Neutrophil (primary cell): ENCODE results near the gene PDGFRA.

Source experiments
- H3K27ac ChIP-seq: fragments of 200-600 bp; sonication (generic); 2 replicates; pipeline ENCODE4 v1.5.1; 2016; ENCODE audit warnings: mild to moderate bottlenecking, moderate library complexity
- H3K27me3 ChIP-seq: fragments of 200-600 bp; sonication (generic); 2 replicates; pipeline ENCODE4 v1.6.0; 2016; ENCODE audit warnings: mild to moderate bottlenecking
- H3K36me3 ChIP-seq: fragments of 200-600 bp; sonication (generic); 2 replicates; pipeline ENCODE4 v1.5.1; 2017
- H3K4me1 ChIP-seq, 2 experiments: fragments of 200-600 bp in 1 of 2; sonication (generic) in 1 of 2; 1 replicate in 1 of 2; 2 replicates in 1 of 2; pipeline versions ENCODE4 v1.5.1 to v1.6.1; 2013 to 2016; ENCODE audit warnings: low read depth in 1 of 2, low read length in 1 of 2, mild to moderate bottlenecking in 1 of 2, moderate library complexity in 1 of 2; ENCODE audit not compliant: control insufficient read depth in 1 of 2, insufficient read depth in 1 of 2
- H3K4me3 ChIP-seq, 2 experiments: fragments of 200-600 bp in 1 of 2; sonication (generic) in 1 of 2; 1 replicate in 1 of 2; 2 replicates in 1 of 2; pipeline ENCODE4 v1.5.1; 2013 to 2016; ENCODE audit warnings: low read depth in 1 of 2, low read length in 1 of 2, mild to moderate bottlenecking in 1 of 2, moderate library complexity in 1 of 2
- H3K9me3 ChIP-seq: fragments of 200-600 bp; sonication (generic); 2 replicates; pipeline ENCODE4 v1.5.1; 2016
- TF ChIP-seq, protein P1 (sequence below): fragments of 200-600 bp; sonication (generic); IDR thresholded peaks from 2 replicates; pipeline ENCODE4 v1.5.1; 2016; ENCODE audit warnings: antibody characterized with exemption

Gene PDGFRA

DNA sequence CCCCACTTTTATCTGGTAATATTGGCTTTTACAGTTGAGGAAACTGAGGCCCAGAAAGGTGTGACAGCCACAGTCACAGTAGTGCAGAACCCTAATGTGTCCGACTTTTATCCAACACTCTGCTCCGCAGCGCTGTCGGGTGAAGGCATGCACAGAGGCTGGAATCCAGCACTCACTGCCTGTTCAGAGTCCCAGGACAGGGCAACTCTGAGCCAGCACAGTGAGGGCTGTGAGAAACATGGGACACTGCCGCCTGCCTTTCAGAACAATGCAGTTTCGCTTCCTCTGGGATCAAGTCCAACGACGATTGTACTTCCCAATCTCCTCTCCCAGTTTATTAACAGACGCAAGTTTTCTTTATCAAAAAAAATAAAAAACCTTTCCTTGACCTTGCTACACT is 41.9 kb upstream of the PDGFRA start:
- H3K36me3 ChIP-seq: no peaks in the 10 kb centered on the region
- TF ChIP-seq, protein P1, sequence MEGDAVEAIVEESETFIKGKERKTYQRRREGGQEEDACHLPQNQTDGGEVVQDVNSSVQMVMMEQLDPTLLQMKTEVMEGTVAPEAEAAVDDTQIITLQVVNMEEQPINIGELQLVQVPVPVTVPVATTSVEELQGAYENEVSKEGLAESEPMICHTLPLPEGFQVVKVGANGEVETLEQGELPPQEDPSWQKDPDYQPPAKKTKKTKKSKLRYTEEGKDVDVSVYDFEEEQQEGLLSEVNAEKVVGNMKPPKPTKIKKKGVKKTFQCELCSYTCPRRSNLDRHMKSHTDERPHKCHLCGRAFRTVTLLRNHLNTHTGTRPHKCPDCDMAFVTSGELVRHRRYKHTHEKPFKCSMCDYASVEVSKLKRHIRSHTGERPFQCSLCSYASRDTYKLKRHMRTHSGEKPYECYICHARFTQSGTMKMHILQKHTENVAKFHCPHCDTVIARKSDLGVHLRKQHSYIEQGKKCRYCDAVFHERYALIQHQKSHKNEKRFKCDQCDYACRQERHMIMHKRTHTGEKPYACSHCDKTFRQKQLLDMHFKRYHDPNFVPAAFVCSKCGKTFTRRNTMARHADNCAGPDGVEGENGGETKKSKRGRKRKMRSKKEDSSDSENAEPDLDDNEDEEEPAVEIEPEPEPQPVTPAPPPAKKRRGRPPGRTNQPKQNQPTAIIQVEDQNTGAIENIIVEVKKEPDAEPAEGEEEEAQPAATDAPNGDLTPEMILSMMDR: no peak
- no peaks in the 10 kb centered on the region for H3K9me3 ChIP-seq
- H3K27ac ChIP-seq: no peak overlapping the region
- H3K4me1 ChIP-seq: no peaks in the 10 kb centered on the region
- H3K4me3 ChIP-seq: no peak overlapping the region
- no peaks in the 10 kb centered on the region for H3K27me3 ChIP-seq

DNA sequence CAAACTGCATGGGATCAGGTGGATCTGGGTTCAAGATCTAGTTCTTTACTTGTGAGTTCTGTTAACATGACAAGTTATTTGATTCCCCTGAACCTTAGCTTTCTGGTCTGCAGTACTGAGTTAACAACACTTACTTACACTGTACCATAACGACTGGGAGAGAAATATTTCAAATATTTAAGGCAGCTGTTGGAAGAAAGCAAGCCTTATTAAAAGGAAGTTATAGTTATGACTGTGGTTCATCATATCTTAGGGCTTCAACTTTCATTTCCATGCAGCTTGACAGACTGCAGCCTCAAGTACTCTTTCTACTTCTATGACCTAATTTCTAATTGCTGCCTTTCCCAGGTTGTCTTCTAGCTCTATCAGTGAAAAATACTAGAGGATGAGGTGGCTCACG is 40.0 kb upstream of the PDGFRA start:
- Histone ChIP-seq H3K9me3 (no peaks in the 10 kb centered on the region), H3K36me3 (no peaks in the 10 kb centered on the region), H3K4me3 (no peak overlapping the region), H3K27me3 (no peaks in the 10 kb centered on the region), H3K4me1 (no peaks in the 10 kb centered on the region), H3K27ac (no peak overlapping the region)
- TF ChIP-seq, protein P1: no peak

DNA sequence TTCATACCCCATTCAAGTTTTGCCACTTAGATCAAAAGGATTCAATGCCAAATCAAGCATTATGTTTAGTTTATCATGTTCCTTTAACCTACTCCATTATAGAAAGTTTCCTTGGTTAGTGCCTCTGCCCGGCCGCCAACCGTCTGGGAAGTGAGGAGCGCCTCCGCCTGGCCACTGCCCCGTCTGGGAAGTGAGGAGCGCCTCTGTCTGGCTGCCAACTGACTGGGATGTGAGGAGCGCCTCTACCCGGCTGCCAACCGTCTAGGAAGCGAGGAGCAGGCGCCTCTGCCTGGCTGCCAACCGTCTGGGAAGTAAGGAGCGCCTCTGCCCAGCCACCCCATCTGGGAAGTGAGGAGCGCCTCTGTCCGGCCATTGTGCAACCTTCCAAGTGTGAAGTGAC is 36.3 kb upstream of the PDGFRA start:
- H3K4me3 ChIP-seq: no peak overlapping the region
- no peaks in the 10 kb centered on the region for H3K4me1 ChIP-seq
- no peak overlapping the region for H3K27ac ChIP-seq
- H3K27me3 ChIP-seq: no peaks in the 10 kb centered on the region
- H3K36me3 ChIP-seq: no peaks in the 10 kb centered on the region
- TF ChIP-seq, protein P1: no peak
- H3K9me3 ChIP-seq: no peaks in the 10 kb centered on the region

DNA sequence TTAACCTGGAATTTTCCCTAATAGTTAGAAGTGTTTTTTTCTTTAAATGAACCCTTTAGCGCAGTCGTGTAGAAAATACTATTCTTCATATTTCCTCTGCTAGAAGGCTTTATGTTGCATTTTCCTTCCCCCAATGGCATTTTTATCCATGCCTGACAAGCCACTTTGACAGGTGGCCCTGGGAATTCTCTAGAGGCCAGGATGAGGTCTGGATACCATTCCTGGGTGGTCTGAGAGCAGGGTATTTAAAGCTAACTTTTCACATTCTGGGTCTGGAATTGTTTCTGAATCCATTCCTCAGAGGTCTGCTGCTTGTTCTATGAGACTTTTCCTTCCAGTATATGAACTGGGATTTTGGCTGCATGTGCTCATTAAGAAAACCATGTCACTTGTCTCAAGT is 31.2 kb upstream of the PDGFRA start:
- Histone ChIP-seq H3K4me1 (no peaks in the 10 kb centered on the region), H3K4me3 (no peak overlapping the region), H3K27ac (no peak overlapping the region), H3K9me3 (no peaks in the 10 kb centered on the region), H3K27me3 (no peaks in the 10 kb centered on the region), H3K36me3 (no peaks in the 10 kb centered on the region)
- TF ChIP-seq, protein P1: no peak

DNA sequence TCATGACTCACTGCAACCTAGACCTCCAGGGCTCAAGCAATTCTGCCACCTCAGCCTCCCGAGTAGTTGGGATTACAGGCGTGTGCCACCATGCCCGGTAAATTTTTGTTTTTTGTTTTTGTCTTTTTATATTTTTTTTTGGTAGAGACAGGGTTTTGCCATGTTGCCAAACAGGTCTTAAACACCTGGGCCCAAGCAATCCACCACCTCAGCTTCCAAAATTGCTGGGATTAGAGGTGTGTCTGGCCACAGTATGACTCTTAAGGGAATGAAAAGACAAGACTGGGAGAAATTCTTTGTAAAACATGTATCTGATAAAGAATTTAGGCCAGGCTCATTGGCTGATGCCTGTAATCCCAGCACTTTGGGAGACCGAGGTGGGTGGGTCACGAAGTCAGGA is 29.2 kb upstream of the PDGFRA start:
- TF ChIP-seq, protein P1: no peak
- H3K27ac ChIP-seq: no peak overlapping the region
- no peaks in the 10 kb centered on the region for H3K9me3 ChIP-seq
- no peaks in the 10 kb centered on the region for H3K4me1 ChIP-seq
- H3K4me3 ChIP-seq: no peak overlapping the region
- no peaks in the 10 kb centered on the region for H3K27me3 ChIP-seq
- H3K36me3 ChIP-seq: no peaks in the 10 kb centered on the region

DNA sequence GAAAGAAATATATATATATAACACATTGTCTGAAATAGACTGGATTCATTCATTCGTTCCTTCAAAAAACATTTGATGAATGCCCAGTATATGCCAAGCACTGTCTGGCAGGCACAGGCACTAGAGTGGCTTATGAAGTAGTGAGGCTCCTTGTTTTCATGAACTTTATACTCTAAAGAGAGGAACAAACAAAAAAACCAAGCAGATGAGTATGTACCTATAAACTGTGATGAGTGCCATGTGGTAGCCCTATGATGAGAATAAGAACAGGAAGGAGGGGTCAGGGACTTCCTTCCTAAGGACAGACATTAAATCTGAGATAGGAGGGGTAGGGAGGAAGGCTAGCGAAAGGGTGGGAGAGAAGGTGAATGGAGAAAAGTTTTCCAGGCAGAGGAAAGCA is 19.5 kb upstream of the PDGFRA start:
- Histone ChIP-seq H3K27me3 (peaks cover 19% of the 10 kb centered on the region), H3K4me1 (no peaks in the 10 kb centered on the region), H3K36me3 (no peaks in the 10 kb centered on the region), H3K9me3 (no peaks in the 10 kb centered on the region), H3K27ac (no peak overlapping the region), H3K4me3 (no peak overlapping the region)
- TF ChIP-seq, protein P1: no peak
